ENCODE measurements around the gene CCDC146.

Gene CCDC146

GRCh38 chr7:77282897-77283296, 160.5 kb downstream of the CCDC146 start:
- peaks cover 8% of the 10 kb centered on the region for H3K36me3 Mint-ChIP-seq (ENCODE audit: low read depth)
- no peak for TF ChIP-seq CTCF (IDR thresholded peaks at IDR 0.05; ENCODE audit: unreplicated experiment in 3 of 3)
- H3K9me3 Mint-ChIP-seq = no peaks in the 10 kb centered on the region
- peak overlapping the region in 2 of 3 experiments; percentile 44 to 64 for H3K27ac Mint-ChIP-seq
- H3K27me3 Mint-ChIP-seq (ENCODE audit: low read depth) = no peaks in the 10 kb centered on the region
- H3K4me1 Mint-ChIP-seq = peaks cover 24% of the 10 kb centered on the region
- no peak overlapping the region for H3K4me3 Mint-ChIP-seq

- Mint-ChIP-seq H3K9me3 (no peaks in the 10 kb centered on the region), H3K27me3 (ENCODE audit: low read depth) (no peaks in the 10 kb centered on the region), H3K4me3 (no peak overlapping the region), H3K36me3 (ENCODE audit: low read depth) (peaks cover 10% of the 10 kb centered on the region), H3K27ac (peak overlapping the region in 2 of 3 experiments; percentile 10 to 17), H3K4me1 (peaks cover 24% of the 10 kb centered on the region)
- TF ChIP-seq CTCF (IDR thresholded peaks at IDR 0.05; ENCODE audit: unreplicated experiment in 3 of 3) = no peak
These were observed 161.6 kb downstream of the CCDC146 start for GRCh38 chr7:77284005-77284404.

- Mint-ChIP-seq H3K27ac (no peak overlapping the region), H3K4me3 (no peak overlapping the region), H3K4me1 (peaks cover 24% of the 10 kb centered on the region), H3K9me3 (no peaks in the 10 kb centered on the region), H3K36me3 (ENCODE audit: low read depth) (peaks cover 16% of the 10 kb centered on the region), H3K27me3 (ENCODE audit: low read depth) (no peaks in the 10 kb centered on the region)
- TF ChIP-seq CTCF (IDR thresholded peaks at IDR 0.05; ENCODE audit: unreplicated experiment in 3 of 3) = no peak
These were observed 162.2 kb downstream of the CCDC146 start for GRCh38 chr7:77284616-77285015.

GRCh38 chr7:77288676-77289320, 166.4 kb downstream of the CCDC146 start:
- H3K27me3 Mint-ChIP-seq (ENCODE audit: low read depth) = no peaks in the 10 kb centered on the region
- TF ChIP-seq CTCF (IDR thresholded peaks at IDR 0.05; ENCODE audit: unreplicated experiment in 3 of 3) = no peak
- no peak overlapping the region for H3K4me3 Mint-ChIP-seq
- no peaks in the 10 kb centered on the region for H3K9me3 Mint-ChIP-seq
- peaks cover 6% of the 10 kb centered on the region for H3K4me1 Mint-ChIP-seq
- H3K36me3 Mint-ChIP-seq (ENCODE audit: low read depth) = peaks cover 27% of the 10 kb centered on the region
- H3K27ac Mint-ChIP-seq = no peak overlapping the region

GRCh38 chr7:77289387-77289786, 167.0 kb downstream of the CCDC146 start:
- Mint-ChIP-seq H3K4me3 (no peak overlapping the region), H3K4me1 (no peaks in the 10 kb centered on the region), H3K36me3 (ENCODE audit: low read depth) (peaks cover 27% of the 10 kb centered on the region), H3K27ac (no peak overlapping the region), H3K9me3 (no peaks in the 10 kb centered on the region), H3K27me3 (ENCODE audit: low read depth) (no peaks in the 10 kb centered on the region)
- TF ChIP-seq CTCF (IDR thresholded peaks at IDR 0.05; ENCODE audit: unreplicated experiment in 3 of 3) = no peak

GRCh38 chr7:77290425-77290824, 168.0 kb downstream of the CCDC146 start:
- Mint-ChIP-seq H3K4me1 (no peaks in the 10 kb centered on the region), H3K4me3 (no peak overlapping the region), H3K9me3 (no peaks in the 10 kb centered on the region), H3K27me3 (ENCODE audit: low read depth) (no peaks in the 10 kb centered on the region), H3K36me3 (ENCODE audit: low read depth) (peaks cover 29% of the 10 kb centered on the region), H3K27ac (no peak overlapping the region)
- TF ChIP-seq CTCF (IDR thresholded peaks at IDR 0.05; ENCODE audit: unreplicated experiment in 3 of 3) = no peak
